ENCODE data around the gene ANK3. TPM values are rescaled to one million over a fixed set of nuclear protein-coding genes. Genes with fewer than 3 reads are reported as not detected.
A peak's percentile ranks its signal among the peaks of the same experiment; 100 is the strongest.

The ANK3 gene
- total RNA-seq, 8 experiments from 2014 or later: 8.1 to 191 (median 78.3) TPM

- peak in 6 of 8 experiments; percentile 27 to 75 (median 50) for ATAC-seq (replicated peaks in 6 of 8)
- in situ Hi-C loops (cut with MboI; ENCODE audit: low pct_unique_long_range_greater_than_20kb in 2 of 9, low sequenced_read_pairs in 9 of 9, unreplicated experiment in 9 of 9): loop anchor here in 1 of 9 experiments (25.0 kb wide), 1 partner anchor 400 kb away; no protein-coding TSS in a partner anchor
- H3K4me1 ChIP-seq (replicated peaks in 1 of 2): peaks cover 0 to 6% of the 10 kb centered on the region in 2 donors
- peak overlapping the region in 1 of 2 donors; percentile 15 for H3K27ac ChIP-seq
- 65 to 100% (median 81%) methylated on average over 1 to 8 of the region's 9 CpGs; no CpG with 5 or more reads in 1 of the 10 experiments for WGBS, 10 experiments
- H3K4me3 ChIP-seq: no peak overlapping the region
These were observed 152.7 kb downstream of the ANK3 start for GRCh38 chr10:60236869-60237524.

DNA sequence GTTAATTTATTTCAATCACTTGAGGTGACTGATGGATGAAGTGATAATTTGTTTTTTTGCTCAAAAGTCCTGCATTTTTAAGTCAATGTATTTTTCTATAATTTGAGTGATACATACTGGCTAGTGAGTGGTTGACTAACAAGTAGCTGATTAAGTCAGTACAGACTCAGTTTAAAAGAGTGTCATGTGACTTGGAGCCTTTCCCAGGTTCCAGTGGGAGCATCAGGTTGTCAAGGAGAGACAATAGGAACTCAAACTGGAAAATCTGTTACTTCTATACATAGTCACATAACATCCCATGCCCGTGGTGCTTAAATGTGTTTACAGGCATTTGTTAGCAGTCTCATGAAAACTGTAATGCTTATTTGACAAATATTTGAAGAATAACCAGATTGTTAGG lies 154.7 kb downstream of the ANK3 start:
- in situ Hi-C loops (cut with MboI; ENCODE audit: low pct_unique_long_range_greater_than_20kb in 2 of 9, low sequenced_read_pairs in 9 of 9, unreplicated experiment in 9 of 9): loop anchor here in 1 of 9 experiments (25.0 kb wide), 1 partner anchor 402 kb away; no protein-coding TSS in a partner anchor
- H3K4me3 ChIP-seq: no peak overlapping the region
- WGBS, 10 experiments: 11 to 83% (median 63%) methylated on average over 1 of the region's 1 CpG; no CpG with 5 or more reads in 2 of the 10 experiments
- no peak overlapping the region for H3K27ac ChIP-seq
- ATAC-seq (replicated peaks in 6 of 8): peak in 4 of 8 experiments; percentile 24 to 83 (median 70)
- H3K4me1 ChIP-seq (replicated peaks in 1 of 2): peaks cover 0 to 6% of the 10 kb centered on the region in 2 donors

DNA sequence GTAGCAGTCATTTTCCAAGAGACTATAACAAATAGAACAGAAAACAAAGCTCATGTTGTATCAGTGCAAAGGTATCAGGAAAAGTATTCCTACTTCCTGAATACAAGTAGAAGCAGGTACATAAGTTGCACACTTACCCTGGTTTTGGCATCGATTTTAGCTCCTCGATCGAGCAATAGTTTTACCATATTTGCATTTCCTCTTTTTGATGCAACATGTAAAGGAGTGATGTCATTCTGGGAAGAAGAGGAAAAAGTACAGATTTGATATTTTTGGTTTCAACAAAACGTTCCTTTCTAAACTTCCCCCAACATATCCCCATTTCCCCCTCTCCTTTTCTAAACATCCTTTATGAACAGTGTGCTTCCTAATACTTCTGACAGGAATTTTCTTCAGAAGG lies 155.1 kb downstream of the ANK3 start:
- Histone ChIP-seq H3K4me3 (no peak overlapping the region), H3K27ac (no peak overlapping the region), H3K4me1 (replicated peaks in 1 of 2) (peaks cover 0 to 6% of the 10 kb centered on the region in 2 donors)
- in situ Hi-C loops (cut with MboI; ENCODE audit: low pct_unique_long_range_greater_than_20kb in 2 of 9, low sequenced_read_pairs in 9 of 9, unreplicated experiment in 9 of 9): loop anchor here in 1 of 9 experiments (25.0 kb wide), 1 partner anchor 403 kb away; no protein-coding TSS in a partner anchor
- ATAC-seq (replicated peaks in 6 of 8): no peak
- 35 to 100% (median 86%) methylated on average over 2 to 4 of the region's 4 CpGs for WGBS, 10 experiments

GRCh38 chr10:60230892-60231291 lies 158.8 kb downstream of the ANK3 start:
- Histone ChIP-seq H3K4me1 (replicated peaks in 1 of 2) (no peaks in the 10 kb centered on the region), H3K27ac (no peak overlapping the region), H3K4me3 (no peak overlapping the region)
- in situ Hi-C loops (cut with MboI; ENCODE audit: low pct_unique_long_range_greater_than_20kb in 2 of 9, low sequenced_read_pairs in 9 of 9, unreplicated experiment in 9 of 9): loop anchor here in 1 of 9 experiments (25.0 kb wide), 1 partner anchor 406 kb away; no protein-coding TSS in a partner anchor
- ATAC-seq (replicated peaks in 6 of 8): no peak

DNA sequence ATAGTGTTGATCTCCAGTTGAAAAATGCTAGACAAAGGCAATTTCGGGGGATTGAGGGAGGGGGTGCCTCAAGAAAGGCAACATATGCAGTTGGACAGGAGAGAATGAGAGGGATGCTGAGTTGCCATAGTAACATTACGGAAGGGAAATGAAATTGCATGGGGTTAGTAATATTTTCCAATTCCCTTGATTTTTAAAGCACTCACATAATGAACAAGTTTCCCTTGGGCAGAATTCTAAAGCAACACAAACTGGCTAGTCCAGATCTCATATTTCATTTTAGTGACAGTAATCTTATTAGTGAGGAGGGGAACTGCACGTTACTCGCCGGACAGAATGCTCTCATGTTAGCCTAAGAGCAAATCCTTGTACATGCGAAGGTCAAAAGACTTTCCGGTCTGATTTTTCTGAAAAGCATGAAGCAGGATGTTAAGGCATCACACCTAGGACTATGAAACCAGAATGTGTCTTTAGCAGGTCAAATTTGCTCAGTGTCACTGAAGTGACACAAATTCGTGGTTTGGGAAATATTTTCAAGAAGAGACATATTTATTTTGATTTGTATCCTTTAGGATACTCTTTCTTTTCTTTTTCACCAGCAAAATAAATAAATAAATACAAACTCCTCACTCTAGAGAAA lies 165.5 kb downstream of the ANK3 start:
- ATAC-seq (replicated peaks in 6 of 8): peak in 5 of 8 experiments; percentile 67 to 95 (median 77)
- WGBS, 10 experiments: 0 to 82% (median 49%) methylated on average over 1 to 8 of the region's 8 CpGs
- H3K4me1 ChIP-seq (replicated peaks in 1 of 2): peaks cover 11 to 32% of the 10 kb centered on the region in 2 donors
- H3K27ac ChIP-seq: peak overlapping the region in 1 of 2 donors; percentile 19
- in situ Hi-C loops (cut with MboI; ENCODE audit: low pct_unique_long_range_greater_than_20kb in 2 of 9, low sequenced_read_pairs in 9 of 9, unreplicated experiment in 9 of 9): loop anchor here in 3 of 9 experiments (25.0 kb wide), 3 partner anchors 112 to 213 kb away; no protein-coding TSS in a partner anchor
- H3K4me3 ChIP-seq: no peak overlapping the region

DNA sequence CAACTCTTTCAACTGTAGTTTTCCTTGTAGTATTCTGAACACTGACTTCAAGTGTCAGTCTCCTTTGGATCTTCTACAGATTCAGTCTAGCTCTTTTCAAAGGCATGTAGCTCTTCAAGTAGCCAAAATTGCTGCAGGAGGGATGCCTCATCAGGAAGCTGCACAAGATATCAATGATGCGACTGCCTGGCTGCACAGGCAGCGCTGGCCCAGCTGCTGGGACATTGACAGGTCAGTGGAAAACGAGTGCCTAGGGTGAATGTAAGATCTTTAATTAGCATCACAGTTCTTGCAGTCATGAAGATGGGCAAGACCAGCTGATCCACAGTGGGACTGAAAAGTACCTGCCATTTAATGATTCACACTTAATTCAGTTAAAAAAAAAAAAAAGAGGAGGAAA lies 167.6 kb downstream of the ANK3 start:
- no peak overlapping the region for H3K27ac ChIP-seq
- H3K4me3 ChIP-seq: no peak overlapping the region
- H3K4me1 ChIP-seq (replicated peaks in 1 of 2): peaks cover 11 to 32% of the 10 kb centered on the region in 2 donors
- in situ Hi-C loops (cut with MboI; ENCODE audit: low pct_unique_long_range_greater_than_20kb in 2 of 9, low sequenced_read_pairs in 9 of 9, unreplicated experiment in 9 of 9): loop anchor here in 3 of 9 experiments (25.0 kb wide), 3 partner anchors 110 to 215 kb away; no protein-coding TSS in a partner anchor
- 42 to 67% (median 59%) methylated on average over 2 to 3 of the region's 3 CpGs; no CpG with 5 or more reads in 3 of the 10 experiments for WGBS, 10 experiments
- ATAC-seq (replicated peaks in 6 of 8): peak in 2 of 8 experiments; percentile 42 to 52

DNA sequence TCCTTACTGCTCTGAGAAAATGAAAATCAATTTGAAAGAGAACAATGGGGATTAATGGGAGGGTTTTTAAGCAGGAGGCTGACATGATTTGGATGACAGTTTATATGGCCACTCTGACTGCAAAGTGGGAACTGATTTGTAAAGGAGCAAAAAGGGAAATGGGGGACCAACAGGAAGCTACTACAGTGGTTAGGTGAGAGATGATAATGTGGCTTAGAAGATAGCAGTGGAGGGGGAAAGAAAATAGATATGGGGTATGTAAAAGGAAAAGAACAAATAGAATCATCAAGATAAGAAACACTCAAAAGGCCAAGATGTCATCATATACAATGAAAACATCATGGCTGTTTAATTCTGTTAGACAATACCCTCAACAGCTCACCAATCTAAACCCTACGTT lies 177.5 kb downstream of the ANK3 start:
- H3K4me3 ChIP-seq: no peak overlapping the region
- no peak overlapping the region for H3K27ac ChIP-seq
- in situ Hi-C loops (cut with MboI; ENCODE audit: low pct_unique_long_range_greater_than_20kb in 2 of 9, low sequenced_read_pairs in 9 of 9, unreplicated experiment in 9 of 9): loop anchor here in 4 of 9 experiments (10.0 to 25.0 kb wide), 4 partner anchors 100 to 225 kb away; no protein-coding TSS in a partner anchor
- 22 to 100% (median 62%) methylated on average over 1 of the region's 1 CpG; no CpG with 5 or more reads in 3 of the 10 experiments for WGBS, 10 experiments
- H3K4me1 ChIP-seq (replicated peaks in 1 of 2): no peaks in the 10 kb centered on the region
- no peak for ATAC-seq (replicated peaks in 6 of 8)

DNA sequence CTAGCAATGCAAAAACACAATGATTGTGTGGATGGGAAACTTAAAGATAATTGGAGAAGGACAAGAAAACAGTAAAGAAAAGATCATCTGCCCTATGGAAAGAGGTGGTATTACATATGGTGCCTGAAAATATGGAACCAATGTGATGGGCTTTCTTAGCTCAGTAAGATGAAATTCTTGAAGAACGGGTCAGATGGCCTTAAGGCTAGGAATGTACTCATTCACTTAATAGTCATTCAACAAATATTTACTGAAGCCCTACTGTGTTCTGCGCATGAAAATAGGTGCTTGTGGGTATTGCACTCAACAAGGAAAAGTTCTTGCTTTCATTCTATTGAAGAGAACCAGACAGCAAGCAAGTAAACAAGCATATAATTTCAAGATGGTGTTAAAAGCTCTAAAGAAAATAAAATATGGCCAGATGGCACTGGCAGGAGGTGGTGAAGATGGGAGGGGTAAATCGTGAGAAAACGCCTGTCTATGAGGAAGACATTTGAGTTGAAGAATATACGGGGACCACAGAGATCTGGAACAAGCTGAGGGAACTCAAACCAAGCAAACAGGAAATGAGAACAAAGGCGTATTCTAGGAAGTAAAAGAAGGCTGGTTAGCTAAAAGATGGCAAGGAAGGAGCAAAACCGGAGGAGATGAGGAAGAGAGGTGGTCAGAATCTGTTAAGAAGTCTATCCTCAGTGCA lies 179.7 kb downstream of the ANK3 start:
- in situ Hi-C loops (cut with MboI; ENCODE audit: low pct_unique_long_range_greater_than_20kb in 2 of 9, low sequenced_read_pairs in 9 of 9, unreplicated experiment in 9 of 9): loop anchor here in 5 of 9 experiments (10.0 to 25.0 kb wide), 6 partner anchors 95 to 227 kb away; no protein-coding TSS in a partner anchor
- no peaks in the 10 kb centered on the region for H3K4me1 ChIP-seq (replicated peaks in 1 of 2)

GRCh38 chr10:60208676-60209269 lies 180.9 kb downstream of the ANK3 start:
- in situ Hi-C loops (cut with MboI; ENCODE audit: low pct_unique_long_range_greater_than_20kb in 2 of 9, low sequenced_read_pairs in 9 of 9, unreplicated experiment in 9 of 9): loop anchor here in 5 of 9 experiments (10.0 to 25.0 kb wide), 6 partner anchors 94 to 229 kb away; no protein-coding TSS in a partner anchor
- Histone ChIP-seq H3K27ac (no peak overlapping the region), H3K4me3 (no peak overlapping the region), H3K4me1 (replicated peaks in 1 of 2) (no peaks in the 10 kb centered on the region)
- 15 to 46% (median 32%) methylated on average over 2 to 4 of the region's 4 CpGs for WGBS, 10 experiments
- ATAC-seq (replicated peaks in 6 of 8): peak in 4 of 8 experiments; percentile 20 to 44 (median 32)

More for the DNA sequence above, 179.7 kb downstream of the ANK3 start:
- H3K4me3 ChIP-seq: no peak overlapping the region
- ATAC-seq (replicated peaks in 6 of 8): no peak
- H3K27ac ChIP-seq: no peak overlapping the region
- 16 to 94% (median 70%) methylated on average over 4 to 7 of the region's 7 CpGs for WGBS, 10 experiments

DNA sequence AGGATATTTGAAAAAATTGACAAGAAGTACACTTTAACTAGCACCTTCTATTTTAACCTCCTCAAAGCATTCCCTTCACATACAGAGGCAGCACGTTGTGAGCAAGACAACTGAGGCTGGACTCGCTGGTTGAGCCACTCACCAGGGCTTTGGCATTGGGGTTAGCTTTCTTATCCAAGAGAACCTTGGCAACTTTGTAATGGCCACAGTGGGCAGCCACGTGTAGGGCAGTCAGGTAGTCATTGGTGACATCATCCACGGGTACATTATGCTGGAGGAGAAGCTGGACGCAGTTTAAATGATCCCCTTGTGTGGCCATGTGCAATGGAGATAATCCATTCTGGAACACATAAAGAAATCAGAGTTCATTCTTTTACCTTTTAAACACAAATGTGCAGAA lies 181.8 kb downstream of the ANK3 start:
- ATAC-seq (replicated peaks in 6 of 8): no peak
- WGBS, 10 experiments: 30 to 100% (median 80%) methylated on average over 2 to 4 of the region's 5 CpGs; no CpG with 5 or more reads in 1 of the 10 experiments
- in situ Hi-C loops (cut with MboI; ENCODE audit: low pct_unique_long_range_greater_than_20kb in 2 of 9, low sequenced_read_pairs in 9 of 9, unreplicated experiment in 9 of 9): loop anchor here in 5 of 9 experiments (10.0 to 25.0 kb wide), 6 partner anchors 93 to 229 kb away; no protein-coding TSS in a partner anchor
- Histone ChIP-seq H3K4me1 (replicated peaks in 1 of 2) (no peaks in the 10 kb centered on the region), H3K4me3 (no peak overlapping the region), H3K27ac (no peak overlapping the region)

- WGBS, 10 experiments: 0 to 100% (median 70%) methylated on average over 1 to 4 of the region's 4 CpGs; no CpG with 5 or more reads in 2 of the 10 experiments
- Histone ChIP-seq H3K27ac (no peak overlapping the region), H3K4me1 (replicated peaks in 1 of 2) (no peaks in the 10 kb centered on the region), H3K4me3 (no peak overlapping the region)
- in situ Hi-C loops (cut with MboI; ENCODE audit: low pct_unique_long_range_greater_than_20kb in 2 of 9, low sequenced_read_pairs in 9 of 9, unreplicated experiment in 9 of 9): loop anchor here in 5 of 9 experiments (10.0 to 25.0 kb wide), 6 partner anchors 92 to 231 kb away; no protein-coding TSS in a partner anchor
- ATAC-seq (replicated peaks in 6 of 8): peak in 2 of 8 experiments; percentile 88 to 93
These were observed 182.9 kb downstream of the ANK3 start for GRCh38 chr10:60206735-60207134.

DNA sequence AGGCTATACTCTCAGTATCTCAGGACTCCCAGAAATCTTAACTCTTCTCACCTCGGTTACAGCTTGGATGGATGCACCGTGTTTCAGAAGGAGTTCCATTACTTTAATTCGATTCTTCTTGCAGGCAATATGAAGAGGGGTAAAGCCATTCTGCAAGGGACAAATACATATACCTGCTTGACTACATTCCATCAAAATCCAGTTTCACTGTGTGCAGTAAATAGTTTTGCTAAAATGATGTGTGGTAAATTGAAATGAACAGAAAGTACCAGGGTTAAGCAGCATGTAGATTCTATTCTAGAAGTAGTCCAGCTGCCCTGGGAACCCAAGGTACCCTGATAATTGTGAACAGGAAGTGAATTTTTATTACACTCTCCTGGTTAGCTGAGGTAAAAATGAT lies 183.9 kb downstream of the ANK3 start:
- ATAC-seq (replicated peaks in 6 of 8): no peak
- in situ Hi-C loops (cut with MboI; ENCODE audit: low pct_unique_long_range_greater_than_20kb in 2 of 9, low sequenced_read_pairs in 9 of 9, unreplicated experiment in 9 of 9): loop anchor here in 5 of 9 experiments (10.0 to 25.0 kb wide), 6 partner anchors 91 to 232 kb away; no protein-coding TSS in a partner anchor
- 56 to 100% (median 91%) methylated on average over 1 to 3 of the region's 3 CpGs; no CpG with 5 or more reads in 5 of the 10 experiments for WGBS, 10 experiments
- Histone ChIP-seq H3K27ac (no peak overlapping the region), H3K4me1 (replicated peaks in 1 of 2) (no peaks in the 10 kb centered on the region), H3K4me3 (no peak overlapping the region)
